PC-9 (cell line): ENCODE results near the gene RCN1.

Experiments
- EZH2 ChIP-seq: fragments of 200-600 bp; sonication (generic); IDR thresholded peaks from 2 replicates; pipeline ENCODE4 v1.8.0; 2017; ENCODE audit warnings: antibody characterized with exemption, low read depth
- TF ChIP-seq, protein P1 (sequence below): fragments of 200-600 bp; sonication (generic); conservative IDR thresholded peaks from 2 replicates; pipeline ENCODE4 v1.6.1; 2017; ENCODE audit warnings: mixed run types, antibody characterized with exemption, mild to moderate bottlenecking, moderate library complexity

DNA sequence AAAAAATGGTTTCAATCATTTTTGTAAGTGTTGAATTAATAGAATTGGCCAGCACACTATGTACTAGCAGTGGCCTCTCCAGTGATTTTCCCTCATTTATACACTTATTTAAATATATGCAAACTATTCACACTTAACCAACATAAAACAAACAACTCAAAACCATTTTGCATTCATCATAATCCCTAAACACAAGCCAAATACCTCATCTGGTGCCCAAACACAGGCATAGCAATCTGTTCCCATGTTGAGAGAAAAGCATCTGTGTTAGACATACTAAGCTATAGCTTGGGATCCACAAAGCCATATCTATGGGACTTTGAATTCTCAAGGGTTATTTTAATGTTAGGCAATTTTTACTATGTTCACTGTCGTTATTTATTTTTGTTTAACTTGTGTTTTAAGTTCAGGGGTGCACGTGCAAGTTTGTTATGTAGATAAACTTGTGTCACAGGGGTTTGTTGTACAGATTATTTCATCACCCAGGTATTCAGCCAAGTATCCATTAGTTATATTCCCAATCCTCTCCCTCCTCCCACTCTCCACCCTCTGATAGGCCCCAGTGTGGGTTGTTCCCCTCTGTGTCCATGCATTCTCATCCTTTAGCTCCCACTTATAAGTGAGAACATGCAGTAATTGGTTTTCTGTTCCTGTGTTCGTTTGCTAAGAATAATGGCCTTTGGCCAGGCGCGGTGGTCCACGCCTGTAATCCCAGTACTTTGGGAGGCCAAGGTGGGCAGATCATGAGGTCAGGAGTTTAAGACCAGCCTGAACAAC lies 31.0 kb upstream of the RCN1 start:
- TF ChIP-seq, protein P1, sequence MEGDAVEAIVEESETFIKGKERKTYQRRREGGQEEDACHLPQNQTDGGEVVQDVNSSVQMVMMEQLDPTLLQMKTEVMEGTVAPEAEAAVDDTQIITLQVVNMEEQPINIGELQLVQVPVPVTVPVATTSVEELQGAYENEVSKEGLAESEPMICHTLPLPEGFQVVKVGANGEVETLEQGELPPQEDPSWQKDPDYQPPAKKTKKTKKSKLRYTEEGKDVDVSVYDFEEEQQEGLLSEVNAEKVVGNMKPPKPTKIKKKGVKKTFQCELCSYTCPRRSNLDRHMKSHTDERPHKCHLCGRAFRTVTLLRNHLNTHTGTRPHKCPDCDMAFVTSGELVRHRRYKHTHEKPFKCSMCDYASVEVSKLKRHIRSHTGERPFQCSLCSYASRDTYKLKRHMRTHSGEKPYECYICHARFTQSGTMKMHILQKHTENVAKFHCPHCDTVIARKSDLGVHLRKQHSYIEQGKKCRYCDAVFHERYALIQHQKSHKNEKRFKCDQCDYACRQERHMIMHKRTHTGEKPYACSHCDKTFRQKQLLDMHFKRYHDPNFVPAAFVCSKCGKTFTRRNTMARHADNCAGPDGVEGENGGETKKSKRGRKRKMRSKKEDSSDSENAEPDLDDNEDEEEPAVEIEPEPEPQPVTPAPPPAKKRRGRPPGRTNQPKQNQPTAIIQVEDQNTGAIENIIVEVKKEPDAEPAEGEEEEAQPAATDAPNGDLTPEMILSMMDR: no peak
- TF ChIP-seq EZH2: no peak
